Measurements from ENCODE around the gene XYLT1. TPM values are rescaled to one million over a fixed set of nuclear protein-coding genes. Genes with fewer than 3 reads are reported as not detected.

The XYLT1 gene
- total RNA-seq, 1 experiment from 2014 or later: 14.5 TPM

DNA sequence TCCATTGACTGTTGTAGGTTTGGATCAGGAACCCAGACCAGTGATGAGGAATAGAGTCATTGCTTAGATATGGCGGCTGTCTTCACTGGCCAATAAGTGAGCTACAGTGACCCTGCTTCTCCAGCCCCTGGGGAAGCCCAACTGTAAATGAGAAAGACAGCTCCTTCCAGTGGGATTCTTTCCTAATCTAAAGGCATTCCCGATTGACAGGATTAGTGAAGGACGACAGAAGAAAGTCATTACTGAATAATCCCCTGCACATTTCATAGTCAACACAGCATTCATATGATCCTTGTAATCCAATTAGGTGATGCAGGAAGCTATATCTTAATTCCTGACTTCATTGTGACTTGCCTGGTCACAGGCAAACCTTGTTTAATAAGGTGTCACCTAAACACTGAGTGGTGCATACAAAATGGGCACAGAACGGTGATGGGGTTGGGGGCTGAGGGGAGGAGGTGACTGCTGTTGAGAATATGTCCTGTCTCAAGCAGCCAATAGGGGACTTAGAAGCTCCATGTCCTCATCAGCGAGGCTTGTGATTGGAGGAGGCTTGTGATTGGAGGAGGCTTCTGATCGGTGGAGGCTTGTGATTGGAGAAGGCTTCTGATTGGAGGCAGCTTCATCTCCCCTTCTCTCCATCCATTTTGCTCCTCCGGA, 242.6 kb downstream of the XYLT1 start:
- no peak for DNase-seq
- H3T11ph ChIP-seq (ENCODE audit: low read length): no peak overlapping the region
- no peak overlapping the region for H3K18ac ChIP-seq (ENCODE audit: insufficient read length, low read depth, low read length)
- TF ChIP-seq, protein P1, sequence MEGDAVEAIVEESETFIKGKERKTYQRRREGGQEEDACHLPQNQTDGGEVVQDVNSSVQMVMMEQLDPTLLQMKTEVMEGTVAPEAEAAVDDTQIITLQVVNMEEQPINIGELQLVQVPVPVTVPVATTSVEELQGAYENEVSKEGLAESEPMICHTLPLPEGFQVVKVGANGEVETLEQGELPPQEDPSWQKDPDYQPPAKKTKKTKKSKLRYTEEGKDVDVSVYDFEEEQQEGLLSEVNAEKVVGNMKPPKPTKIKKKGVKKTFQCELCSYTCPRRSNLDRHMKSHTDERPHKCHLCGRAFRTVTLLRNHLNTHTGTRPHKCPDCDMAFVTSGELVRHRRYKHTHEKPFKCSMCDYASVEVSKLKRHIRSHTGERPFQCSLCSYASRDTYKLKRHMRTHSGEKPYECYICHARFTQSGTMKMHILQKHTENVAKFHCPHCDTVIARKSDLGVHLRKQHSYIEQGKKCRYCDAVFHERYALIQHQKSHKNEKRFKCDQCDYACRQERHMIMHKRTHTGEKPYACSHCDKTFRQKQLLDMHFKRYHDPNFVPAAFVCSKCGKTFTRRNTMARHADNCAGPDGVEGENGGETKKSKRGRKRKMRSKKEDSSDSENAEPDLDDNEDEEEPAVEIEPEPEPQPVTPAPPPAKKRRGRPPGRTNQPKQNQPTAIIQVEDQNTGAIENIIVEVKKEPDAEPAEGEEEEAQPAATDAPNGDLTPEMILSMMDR (conservative IDR thresholded peaks at IDR 0.05): no peak
- no peak overlapping the region for H3K4ac ChIP-seq (ENCODE audit: low read depth, low read length)
- no peak overlapping the region for H2BK12ac ChIP-seq (ENCODE audit: insufficient read length, low read depth, low read length)
- Mint-ChIP-seq H3K27me3 (ENCODE audit: low read depth) (no peaks in the 10 kb centered on the region), H3K27ac (0 out of 7 replicates have a peak overlapping the region, but pooled peaks of 1 of the 3 experiments have one; percentile 27), H3K4me1 (peaks cover 13 to 18% of the 10 kb centered on the region in 2 experiments), H3K36me3 (ENCODE audit: insufficient read depth in 1 of 3, low read depth in 3 of 3) (peaks cover 0 to 2% (median 0%) of the 10 kb centered on the region in 3 experiments; a peak in 2 of 7 replicates), H3K9me3 (no peaks in the 10 kb centered on the region; a peak in 1 of 5 replicates), H3K4me3 (no peak overlapping the region)
- H2AFZ ChIP-seq (ENCODE audit: low read length): no peak overlapping the region
- H3K79me2 ChIP-seq (ENCODE audit: insufficient read depth, low read length): no peaks in the 10 kb centered on the region; the same call in 1 of the 2 replicates
- H3K4me1 ChIP-seq (ENCODE audit: insufficient read depth, low read length): peaks cover 5% of the 10 kb centered on the region; the same call in 1 of the 2 replicates
- H3K27me3 ChIP-seq (ENCODE audit: insufficient read depth, low read length): no peaks in the 10 kb centered on the region
- H3K9ac ChIP-seq (ENCODE audit: extremely low read depth, insufficient read length, low read length): no peak overlapping the region
- no peak overlapping the region for H2BK20ac ChIP-seq (ENCODE audit: low read depth, low read length, poor library complexity, severe bottlenecking)
- H3K9me3 ChIP-seq (ENCODE audit: control insufficient read depth, low read depth, low read length): no peaks in the 10 kb centered on the region
- no peak overlapping the region for H4K8ac ChIP-seq (replicated peaks; ENCODE audit: insufficient read length, low read depth, low read length)
- no peaks in the 10 kb centered on the region for H3K79me1 ChIP-seq (ENCODE audit: insufficient read depth, low read depth, low read length, poor library complexity, severe bottlenecking)
- H3K56ac ChIP-seq (ENCODE audit: insufficient read length, low read depth, low read length): no peak overlapping the region
- H4K5ac ChIP-seq (ENCODE audit: insufficient read length, low read depth, low read length): no peak overlapping the region
- no peaks in the 10 kb centered on the region for H3K23me2 ChIP-seq (ENCODE audit: insufficient read length, low read depth, low read length, poor library complexity, severe bottlenecking)
- H3K14ac ChIP-seq (ENCODE audit: insufficient read depth, low read length): no peak overlapping the region; the same call in 1 of the 2 replicates
- no peak overlapping the region for H3K23ac ChIP-seq (ENCODE audit: insufficient read length, low read depth, low read length)
- H4K91ac ChIP-seq (ENCODE audit: insufficient read length, low read depth, low read length): no peak overlapping the region
- no peak overlapping the region for H3K4me2 ChIP-seq (ENCODE audit: insufficient read depth, insufficient read length, low read length)
- no peak overlapping the region for H2AK5ac ChIP-seq (ENCODE audit: insufficient read length, low read length)
- no CpG with 5 or more reads among the region's 7 CpGs for WGBS (ENCODE audit: extremely low coverage, insufficient read length, low lambda C conversion rate)
- no peaks in the 10 kb centered on the region for H4K20me1 ChIP-seq (ENCODE audit: control insufficient read depth, insufficient read depth, insufficient read length)
- no peak overlapping the region for H2BK120ac ChIP-seq (ENCODE audit: low read depth, low read length, poor library complexity, severe bottlenecking)
- no peak overlapping the region for H3K27ac ChIP-seq (ENCODE audit: insufficient read length, low read depth, low read length)
- H2BK15ac ChIP-seq (ENCODE audit: low read depth, low read length): no peak overlapping the region
- H2BK5ac ChIP-seq (ENCODE audit: insufficient read length, low read length): no peak overlapping the region

Measured in H9 (cell line).